NCI-H748 (cell line): ENCODE data around the gene OXSR1.

Experiments used
- DNase-seq: peaks from one replicate; lab custom pipeline; 2025; ENCODE audit not compliant: unreplicated experiment; lab: John Stamatoyannopoulos, UW

Gene OXSR1

DNA sequence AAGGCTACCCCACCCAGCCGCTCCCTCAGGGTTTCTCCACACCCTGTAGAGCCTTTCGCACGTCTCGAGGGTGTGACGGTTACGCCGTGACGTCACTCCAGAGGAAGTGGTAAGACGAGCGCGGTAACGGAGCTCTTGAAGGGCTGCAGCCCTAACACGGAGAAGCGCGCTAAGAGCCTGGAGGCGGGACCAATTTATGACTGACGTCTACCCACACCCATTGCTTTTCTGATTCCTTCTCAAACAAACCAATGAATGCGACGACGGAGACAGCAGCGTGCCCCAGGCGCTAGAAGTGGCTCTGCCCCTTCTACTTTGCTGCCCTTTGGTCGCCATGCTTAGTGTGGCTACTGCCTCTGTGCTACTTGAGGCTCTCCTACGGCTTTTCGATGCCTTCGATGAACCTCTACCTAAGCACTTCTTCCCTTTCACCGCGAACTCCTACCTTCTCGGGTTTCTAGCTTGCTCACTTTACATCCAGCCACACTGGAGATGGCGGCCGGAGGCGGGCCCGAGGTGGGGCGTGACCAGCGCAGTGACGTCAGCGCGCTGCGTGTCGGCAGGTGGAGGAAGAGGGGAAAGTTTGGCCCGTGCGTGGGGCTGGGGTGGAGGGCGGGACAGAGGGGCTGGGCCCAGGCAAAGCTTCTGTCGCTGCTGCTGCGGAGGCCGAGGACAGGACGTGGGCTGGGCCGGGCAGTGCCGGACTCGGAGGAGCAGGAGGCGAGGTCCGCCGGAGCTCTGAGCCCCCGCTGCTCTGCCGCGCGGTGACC lies at the start of gene OXSR1:
TSS of gene OXSR1 (plus strand) at position 586 of the 770 bp plus-strand sequence. CDS start 340 bp downstream, outside the sequence.
- DNase-seq = peak; percentile 99

DNA sequence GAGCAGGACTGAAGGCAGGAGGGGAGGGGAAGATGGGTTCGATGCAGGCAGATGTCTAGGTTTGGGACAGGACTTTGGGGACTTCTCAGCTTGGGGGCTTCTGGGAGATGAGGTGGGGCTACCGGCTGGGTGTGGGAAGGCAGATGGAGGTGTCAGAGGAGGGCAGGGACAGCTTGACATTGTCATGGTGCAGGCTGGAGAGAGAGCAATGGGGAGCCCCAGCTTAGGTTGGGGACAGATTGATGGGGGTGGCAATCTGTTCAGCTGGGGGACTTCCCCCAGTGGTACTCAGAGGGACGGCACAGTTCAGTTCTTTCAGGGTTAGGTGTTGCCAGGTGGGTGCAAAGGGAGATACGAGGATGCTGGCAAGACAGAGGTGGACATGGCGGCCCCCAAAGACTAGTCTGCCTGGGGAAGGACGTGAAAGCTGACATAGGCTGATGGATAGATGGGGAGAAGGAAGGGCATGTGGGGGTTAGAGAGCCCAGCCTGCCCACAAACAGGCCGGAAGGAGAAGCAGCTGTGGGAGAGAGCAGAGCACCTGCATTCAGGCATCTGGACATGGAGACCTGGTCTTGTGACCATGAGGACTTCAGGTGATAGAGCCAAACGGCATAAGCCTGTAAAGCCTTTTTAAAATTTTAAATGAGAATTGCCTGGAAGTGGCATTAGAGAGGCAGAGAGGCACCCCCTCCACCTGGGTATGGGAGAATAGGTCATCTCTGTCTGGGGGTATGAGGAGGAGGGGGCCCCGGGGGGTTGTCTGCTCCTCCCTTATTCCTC lies 49.5 kb upstream of the OXSR1 start:
- DNase-seq = no peak

DNA sequence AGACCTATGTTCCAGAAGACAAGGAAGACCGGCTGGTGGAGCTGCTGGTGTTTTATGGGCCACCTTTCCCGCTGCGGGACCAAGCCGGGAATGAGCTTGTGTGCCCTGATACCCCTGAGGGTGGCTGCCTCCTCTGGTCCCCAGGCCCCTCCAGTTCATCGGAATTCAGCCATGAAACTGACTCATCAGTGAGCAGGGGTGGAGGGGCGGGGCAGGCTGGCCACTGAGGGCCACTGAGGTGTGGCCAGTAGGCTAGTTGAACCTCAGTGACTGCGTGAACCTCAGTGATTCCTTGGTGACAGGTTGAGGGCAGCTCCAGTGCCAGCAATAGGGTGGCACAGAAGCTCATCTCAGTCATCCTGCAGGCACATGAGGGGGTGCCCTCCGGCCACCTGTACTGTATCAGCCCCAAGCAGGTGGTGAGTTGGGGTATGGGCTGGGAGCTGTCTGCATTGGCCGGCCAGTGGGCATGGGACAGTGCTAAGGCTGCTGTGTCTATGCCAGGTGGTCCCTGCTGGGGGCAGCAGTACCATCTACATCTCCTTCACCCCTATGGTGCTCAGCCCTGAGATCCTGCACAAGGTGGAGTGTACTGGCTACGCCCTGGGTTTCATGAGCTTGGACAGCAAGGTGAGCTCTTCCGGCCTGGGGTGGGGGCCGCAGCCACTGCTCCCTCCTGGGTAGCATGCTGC lies 48.7 kb upstream of the OXSR1 start:
- no peak for DNase-seq

DNA sequence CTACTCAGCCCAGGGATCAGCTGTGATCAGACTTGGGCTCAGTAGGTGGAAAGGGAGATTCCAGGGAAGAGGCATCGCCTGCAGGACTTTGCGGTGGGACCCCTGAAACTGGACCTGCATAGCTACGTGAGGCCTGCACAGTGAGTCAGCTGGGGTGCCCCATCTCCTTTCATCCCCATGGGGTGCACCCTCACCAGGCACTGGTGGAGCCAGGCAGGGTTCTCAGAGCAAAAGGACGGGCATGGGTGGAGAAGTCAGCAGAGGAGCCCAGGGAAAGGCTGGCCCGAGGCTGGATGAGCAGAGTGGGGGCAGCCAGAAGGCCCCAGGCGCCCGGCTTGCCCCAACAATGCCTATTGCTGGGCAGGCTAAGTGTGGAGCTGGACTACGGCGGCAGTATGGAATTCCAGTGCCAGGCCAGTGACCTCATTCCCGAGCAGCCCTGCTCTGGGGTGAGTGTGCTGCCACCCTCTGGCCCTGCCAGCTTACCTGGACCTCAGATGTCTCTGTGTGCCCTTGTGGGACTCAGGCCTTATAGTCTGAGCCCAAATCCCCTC lies 48.1 kb upstream of the OXSR1 start:
- no peak for DNase-seq

DNA sequence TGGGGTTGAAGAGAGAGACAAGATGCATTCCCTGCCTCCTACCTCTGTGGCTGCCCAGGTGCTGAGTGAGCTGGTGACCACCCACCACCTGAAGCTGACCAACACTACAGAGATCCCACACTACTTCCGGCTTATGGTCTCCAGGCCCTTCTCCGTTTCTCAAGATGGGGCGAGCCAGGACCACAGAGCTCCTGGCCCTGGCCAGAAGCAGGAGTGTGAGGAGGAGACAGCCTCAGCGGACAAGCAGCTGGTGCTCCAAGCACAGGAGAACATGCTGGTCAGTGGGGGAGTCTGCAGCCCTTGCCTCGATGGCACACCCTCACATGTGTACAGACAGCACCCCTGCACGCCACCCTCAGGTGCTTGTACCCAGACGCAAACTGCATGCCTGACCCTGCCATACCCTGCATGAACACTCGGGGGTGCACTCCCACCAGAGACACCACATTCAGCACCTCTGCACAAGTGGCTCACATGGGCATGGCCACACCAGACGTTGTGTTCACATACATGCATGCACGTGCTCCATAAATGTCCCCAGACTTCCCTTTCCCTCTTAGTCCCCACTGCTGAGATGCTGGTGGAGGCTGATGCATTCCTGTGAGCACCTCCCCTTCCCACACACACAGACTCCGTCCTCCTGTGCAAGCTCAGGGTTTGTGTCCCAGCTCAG lies 47.5 kb upstream of the OXSR1 start:
- peak; percentile 56 for DNase-seq

DNA sequence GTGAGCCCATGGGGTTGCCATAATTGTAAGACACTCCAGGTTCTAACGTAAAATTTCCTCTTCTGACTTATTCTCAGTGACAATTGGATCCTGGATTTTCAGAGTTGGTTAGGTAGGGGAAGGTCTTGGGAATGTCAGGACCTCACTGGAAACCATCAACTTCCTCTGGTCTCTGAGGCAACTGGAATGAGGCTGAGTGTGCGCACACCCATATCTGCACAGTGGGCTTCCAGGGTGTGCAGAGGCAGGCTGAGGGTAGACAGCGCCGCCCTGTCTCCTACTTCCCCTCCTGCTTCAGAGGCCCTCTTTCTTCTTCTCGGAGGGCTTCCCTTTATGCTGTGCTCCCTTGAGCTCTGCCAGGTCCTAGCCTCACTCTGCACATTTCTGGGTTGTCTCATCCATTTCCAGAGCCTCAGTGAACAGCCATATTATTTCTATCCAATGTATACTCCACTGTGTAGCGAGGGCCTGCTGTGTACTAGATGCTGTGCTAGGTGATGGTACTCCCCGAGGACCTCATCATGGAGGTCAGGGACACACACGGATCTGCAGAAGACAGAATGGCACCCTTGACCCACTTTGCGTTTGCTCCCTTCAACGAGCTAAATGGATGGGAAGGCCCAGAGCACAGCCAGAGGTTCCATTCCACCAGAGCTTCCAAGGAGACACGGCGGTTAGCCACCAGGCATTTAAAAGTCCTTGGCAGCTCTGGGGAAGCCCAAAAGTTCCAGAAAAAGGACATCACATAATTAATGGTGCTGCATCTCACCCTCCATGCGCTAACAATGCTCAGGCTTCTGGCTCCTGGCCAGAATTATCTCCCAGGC lies 46.7 kb upstream of the OXSR1 start:
- DNase-seq = no peak

DNA sequence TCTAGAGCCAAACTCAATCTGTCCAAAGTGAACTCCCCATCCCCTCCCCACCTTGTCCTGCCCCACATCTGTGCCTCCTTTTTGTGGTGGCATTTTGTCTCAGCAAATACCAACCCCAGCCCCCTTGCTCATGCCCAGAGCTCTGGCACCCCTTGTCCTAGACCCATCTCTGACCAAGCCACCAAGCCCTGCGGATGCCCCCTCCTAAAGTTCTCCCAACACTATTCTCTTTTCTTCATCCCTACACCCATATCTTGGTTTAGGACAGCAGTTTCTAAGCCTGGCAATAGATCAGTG lies 46.1 kb upstream of the OXSR1 start:
- no peak for DNase-seq

DNA sequence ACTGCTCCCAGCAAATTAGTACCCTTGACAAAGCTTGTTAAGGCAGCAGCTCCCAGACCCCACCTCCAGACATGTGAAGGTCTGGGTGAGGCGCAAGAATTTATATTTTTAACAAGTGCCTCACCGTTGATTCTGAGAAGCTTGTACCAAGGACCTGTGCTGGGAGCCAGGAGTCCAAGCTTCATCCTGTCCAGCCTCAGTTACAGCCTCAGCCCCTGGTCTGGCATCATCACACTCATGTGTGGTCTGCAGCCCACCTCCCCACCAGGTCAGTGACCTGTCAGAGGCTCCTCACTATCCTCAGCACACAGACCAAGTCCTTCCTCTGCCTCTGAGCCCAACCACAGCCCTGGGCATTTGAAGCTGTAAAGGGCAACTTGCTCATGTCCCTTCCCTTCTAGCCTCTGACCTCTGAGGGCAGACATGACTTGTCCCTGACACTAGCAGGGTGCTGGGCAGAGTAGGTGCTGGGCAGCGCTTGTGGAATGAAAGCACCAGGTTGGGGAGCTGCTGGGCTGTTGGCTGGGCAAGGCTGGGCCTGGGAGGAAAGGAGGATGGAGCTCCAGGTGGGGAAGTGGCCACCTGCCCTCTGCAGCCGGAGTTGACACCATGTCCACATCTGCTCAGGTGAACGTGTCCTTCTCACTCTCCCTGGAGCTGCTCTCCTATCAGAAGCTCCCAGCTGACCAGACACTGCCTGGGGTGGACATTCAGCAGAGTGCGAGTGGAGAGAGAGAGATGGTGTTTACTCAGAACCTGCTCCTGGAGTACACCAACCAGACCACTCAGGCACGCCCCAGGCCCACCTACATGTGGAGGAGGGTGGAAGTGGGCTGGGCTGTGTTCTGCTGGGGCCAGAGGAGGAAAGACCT lies 45.3 kb upstream of the OXSR1 start:
- no peak for DNase-seq

DNA sequence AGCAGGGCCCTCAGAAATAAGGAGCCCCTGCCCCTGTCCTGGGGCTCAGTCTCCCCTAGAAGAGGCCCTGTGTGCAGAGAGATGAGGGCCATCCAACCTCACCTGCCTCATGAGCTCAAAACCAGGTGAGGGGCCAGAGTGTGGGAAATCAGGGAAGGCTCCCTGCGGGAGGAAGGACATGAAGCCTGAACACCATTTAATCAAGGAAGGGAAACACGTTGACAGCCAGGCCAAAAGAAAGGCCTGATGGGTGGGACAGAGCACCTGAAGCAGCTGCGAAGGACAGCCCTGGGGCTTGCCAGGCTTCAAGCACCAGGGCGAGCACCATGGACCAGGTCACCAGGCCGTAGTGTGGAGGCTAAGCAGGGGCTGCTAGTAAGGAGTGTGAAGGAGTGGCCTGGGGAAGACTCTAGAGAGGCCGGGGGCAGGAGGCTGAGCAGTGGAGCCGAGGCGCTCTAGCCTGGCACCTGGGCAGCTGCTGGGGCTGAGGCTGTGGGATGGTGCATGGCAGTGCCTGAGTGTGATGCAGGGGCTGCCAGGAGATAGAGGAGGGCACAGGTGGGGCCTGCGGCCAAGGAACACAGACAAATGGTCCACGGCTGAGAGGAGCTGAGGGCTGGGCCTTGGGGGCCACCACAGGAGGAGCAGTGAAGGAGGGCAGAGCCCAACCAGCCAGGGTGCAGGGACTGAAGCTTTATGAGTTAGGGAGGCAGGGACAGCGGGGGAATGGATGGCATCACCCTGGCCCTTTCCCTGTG lies 44.5 kb upstream of the OXSR1 start:
- no peak for DNase-seq

DNA sequence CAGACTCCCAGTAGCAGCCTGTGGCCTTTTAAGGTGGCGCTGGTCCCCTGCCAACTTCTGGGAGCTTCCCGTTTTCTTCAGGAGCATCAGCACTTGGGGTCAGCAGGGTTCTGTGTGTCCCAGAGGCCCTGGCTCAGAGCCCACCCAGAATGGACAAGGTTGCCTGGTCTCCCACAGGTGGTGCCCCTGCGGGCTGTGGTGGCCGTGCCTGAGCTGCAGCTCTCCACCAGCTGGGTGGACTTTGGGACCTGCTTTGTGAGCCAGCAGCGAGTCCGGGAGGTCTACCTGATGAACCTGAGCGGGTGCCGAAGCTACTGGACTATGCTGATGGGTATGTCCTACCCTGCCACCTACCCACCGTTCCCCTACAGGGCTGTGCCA lies 43.9 kb upstream of the OXSR1 start:
- no peak for DNase-seq

DNA sequence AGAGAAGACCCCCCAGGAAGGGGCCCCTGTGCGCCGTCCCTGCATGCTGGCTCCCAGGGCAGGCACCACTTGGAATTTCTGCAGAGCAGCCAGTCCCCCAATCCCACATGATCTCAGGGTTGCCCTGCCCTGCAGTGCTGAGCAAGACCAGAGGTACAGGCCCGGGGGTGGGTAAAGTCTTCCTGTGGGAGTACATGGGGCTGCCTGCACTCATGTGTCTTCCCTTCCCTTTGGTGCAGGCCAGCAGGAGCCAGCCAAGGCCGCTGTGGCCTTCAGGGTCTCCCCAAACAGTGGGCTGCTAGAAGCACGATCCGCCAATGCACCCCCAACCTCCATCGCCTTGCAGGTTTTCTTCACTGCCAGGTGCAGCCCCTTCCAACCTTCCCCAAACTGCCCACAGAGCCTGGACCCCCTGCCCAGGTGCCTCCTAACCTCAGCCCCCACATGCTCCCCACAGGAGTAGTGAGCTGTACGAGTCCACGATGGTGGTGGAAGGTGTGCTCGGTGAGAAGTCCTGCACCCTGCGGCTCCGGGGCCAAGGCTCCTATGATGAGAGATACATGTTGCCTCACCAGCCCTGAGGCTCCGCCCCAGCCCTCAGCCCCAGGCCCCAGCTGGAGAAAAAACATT lies 43.4 kb upstream of the OXSR1 start:
- DNase-seq = no peak

DNA sequence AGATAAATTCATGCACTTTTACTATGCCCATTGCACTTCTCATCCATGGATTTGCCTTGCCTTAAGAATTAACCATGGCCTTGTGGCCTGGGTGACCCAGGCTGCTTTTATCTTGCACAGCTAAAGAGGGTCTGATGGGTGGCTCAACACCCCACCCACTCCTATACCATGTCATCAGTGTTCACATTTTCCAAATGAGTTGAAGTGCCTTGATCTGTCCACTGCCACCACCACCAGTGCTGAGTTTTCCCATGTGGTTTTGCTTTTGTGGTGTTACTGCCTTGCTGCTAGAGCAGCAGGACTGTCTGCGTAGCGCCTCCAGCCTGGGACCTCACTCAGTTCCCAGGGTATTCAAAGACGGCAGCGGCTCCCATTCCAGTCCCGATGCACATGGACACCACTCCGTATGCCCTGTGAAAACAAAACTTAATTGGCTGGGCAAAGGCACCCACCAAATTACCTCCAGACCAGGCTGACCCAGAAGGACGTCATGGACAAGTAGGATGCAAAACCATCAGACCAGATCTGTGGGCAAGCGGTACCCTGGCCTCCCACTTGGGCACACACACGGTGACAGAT lies 42.5 kb upstream of the OXSR1 start:
- no peak for DNase-seq

DNA sequence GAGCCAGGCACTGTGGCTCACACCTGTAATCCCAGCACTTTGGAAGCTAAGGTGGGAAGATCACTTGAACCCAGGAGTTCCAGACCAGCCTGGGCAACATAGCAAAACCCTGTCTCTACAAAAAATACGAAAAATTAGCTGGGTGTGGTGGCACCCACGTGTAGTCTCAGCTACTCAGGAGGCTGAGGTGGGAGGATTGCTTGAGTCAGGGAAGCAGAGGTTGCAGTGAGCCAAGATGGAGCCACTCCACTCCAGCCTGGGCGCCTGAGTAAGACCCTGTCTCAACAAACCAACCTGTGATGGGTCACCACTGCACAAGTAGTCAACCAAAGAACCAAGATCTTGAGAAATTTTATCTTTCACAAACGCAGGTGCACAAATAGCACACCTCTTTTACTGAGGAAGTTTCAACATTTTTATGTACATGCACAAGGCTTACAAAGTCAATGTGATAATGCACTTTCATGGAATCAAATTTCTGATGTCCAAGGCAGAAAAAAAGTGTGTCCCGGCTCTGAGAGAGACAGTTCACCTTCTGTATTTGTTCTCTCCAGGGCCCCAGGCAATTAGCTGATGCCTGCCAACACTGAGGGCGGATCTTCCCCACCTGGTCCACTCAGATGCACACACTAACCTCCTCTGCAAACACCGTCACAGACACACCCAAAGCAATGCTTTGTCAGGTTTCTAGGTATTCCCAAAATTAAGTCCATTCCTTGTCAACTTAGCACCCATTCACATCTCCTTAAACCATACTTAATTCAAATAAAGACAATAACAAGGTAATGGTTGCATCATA lies 40.8 kb upstream of the OXSR1 start:
- DNase-seq = no peak

DNA sequence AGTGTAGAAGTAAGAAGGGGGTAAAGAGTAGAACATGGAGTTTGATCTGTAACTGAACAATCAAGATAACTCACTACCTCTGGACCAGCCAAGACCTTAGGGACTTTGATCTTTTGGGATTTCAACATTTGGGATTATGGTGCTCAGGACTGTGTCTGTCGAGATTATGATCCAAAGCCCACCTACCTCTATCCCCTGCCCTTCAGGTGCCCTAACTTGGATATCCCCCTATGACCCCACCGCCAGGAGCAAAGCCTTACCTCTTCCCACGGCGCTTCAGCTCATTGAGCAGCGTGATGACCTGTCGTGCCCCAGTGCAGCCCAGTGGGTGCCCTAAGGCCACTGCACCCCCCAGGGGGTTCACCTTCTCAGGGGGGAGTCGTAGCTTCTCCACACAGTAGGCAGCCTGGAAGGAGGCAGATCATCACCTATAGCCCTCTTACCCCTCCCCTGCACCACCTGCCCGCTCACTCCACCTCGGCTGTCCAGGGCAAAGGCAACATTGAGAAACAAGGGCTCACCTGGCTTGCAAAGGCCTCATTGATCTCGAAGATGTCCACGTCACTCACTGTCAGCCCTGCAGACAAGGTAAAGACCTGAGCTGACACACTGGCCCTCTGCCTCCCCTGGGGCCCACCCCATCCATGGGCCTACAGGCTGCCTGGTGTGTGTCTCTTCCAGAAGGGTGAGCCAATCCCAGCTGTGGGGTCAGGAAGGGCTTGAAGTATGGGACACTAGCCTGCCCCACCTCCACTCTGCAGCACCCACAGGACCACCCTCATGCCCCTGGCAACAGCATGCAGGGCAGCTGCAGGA lies 39.8 kb upstream of the OXSR1 start:
- no peak for DNase-seq

DNA sequence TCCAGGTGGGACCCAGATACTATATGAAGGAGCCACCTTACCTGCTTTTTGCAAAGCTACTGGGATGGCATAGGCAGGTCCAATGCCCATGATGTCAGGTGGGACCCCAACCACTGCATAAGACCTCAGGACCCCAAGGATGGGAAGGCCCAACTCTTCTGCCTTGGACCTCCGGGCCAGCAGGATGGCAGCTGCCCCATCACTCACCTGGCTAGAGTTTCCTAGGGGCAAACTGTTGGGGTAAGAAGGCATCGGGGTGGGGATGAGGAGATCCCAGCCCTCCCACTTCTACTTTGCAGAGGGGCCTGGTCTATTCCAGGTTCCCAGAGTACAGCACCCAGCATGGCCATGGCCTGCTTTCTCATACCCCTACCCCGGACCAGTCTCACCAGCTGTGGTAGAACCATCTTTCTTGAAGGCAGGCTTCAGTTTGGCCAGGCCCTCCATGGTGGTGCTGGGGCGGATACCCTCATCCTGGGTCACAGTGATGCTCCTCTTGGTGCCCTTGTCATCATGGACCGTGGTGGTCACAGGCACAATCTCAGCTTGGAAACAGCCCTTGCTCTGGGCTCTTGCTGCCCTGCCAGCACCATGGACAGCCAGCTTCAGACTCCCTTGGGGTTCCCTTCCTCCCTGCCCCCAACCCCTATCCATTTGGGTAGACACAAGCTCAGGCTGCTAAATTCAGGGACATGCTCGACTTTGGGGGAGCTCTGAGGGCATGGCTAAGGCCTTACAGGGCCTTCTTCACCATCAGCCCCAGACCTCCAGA lies 39.0 kb upstream of the OXSR1 start:
- no peak for DNase-seq
